GM18951 (cell line): Measurements from ENCODE around the gene KLK7.
"Not testable (repeated sequence)": the region's sequence is repeated elsewhere in the genome, so short reads cannot be mapped to it uniquely, and the experiment has no call there.

Experiments used
- POLR2A ChIP-seq: IDR thresholded peaks from 4 replicates; pipeline ENCODE4 v1.6.1; 2011; ENCODE audit warnings: mild to moderate bottlenecking; ENCODE audit not compliant: insufficient read length, insufficient read depth; ENCODE audit errors: extremely low read depth
- in situ Hi-C: fragments of 300-500 bp; cut with MboI; formaldehyde crosslinking; loops from one replicate; pipeline ENCODE4 v1.12.0; 2022; ENCODE audit warnings: low sequenced_read_pairs, mixed read lengths, inconsistent platforms; ENCODE audit not compliant: unreplicated experiment

KLK7 gene

DNA sequence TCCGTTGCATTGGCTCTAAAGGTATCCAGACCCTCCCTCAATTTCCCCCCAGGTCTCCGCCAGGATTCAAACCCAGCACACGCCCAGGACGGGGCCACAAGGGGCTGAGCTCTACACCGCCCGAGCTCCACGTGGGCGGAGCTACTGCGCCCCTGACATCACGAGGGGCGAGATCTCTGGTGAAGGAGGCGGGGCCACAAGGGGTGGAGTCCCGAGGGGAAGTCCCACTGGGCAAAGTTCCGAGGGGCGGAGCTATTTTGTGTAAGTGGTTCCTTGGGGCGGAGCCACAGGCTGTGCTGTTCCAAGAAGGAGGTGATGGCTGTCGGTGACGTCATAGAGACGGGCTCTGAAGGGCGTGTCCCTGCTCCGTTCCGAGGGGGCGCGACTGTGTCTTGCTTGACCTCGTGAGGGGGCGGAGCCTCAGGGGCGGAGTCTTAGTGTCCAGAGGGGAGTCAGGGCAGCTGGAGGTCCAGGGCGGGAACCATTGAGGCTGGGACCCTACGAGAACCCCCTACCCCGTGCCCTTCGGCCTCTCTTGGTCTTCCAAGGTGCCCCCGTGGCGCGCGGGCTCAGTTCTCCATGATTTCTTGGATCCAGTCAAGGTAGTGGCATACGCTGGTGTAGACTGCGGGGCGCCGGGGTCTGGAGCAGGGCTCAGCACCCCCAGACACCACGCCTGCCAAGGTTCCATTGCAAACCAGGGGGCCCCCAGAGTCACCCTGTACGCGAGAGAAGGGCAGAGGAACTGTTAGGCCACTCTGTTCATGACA, 19.0 kb upstream of the KLK7 start:
- in situ Hi-C loops: no loop called here
- TF ChIP-seq POLR2A: no peak

DNA sequence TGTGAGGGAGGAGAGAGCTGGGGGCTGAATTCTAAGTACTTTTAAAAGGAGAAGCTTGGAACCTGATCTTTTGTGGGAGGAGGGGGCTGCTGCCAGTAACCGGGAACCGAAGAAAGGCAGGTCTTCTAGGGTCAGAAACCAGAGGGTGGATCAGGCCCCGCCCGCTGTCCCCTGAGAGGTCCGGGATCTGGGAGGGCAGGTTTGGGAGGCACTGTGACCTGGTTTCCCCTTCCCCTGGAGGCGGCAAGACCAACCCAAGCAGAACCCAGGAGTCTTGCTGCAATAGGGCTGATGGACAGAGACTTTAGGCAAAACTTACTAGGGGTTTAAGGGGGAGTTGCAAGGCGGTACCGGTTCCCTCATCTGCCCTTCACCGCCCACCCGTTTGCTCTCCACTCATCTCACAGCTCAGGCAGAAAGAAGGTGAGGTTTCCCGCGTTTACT, 18.4 kb upstream of the KLK7 start:
- no peak for TF ChIP-seq POLR2A
- in situ Hi-C loops: no loop called here

DNA sequence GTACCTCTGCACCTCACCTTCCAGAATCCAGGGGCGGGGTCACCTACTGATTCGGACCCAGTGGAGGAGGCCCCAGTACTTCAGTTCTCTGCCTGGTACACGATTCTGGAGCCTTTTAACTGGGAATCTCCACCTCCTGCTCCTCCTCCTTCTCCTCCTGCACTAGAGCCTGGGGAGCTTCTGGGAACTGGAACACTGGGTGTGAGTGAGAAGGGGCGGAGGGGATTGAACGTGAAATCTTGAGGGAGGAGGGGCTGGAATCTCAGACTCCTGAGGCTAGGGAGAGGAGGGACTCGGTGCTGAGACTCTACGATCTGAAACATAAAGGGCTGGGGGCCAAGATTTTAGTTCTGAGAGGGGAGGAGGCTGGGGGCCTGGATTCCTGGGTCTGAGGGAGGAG, 17.8 kb upstream of the KLK7 start, which contains the start of gene KLK8:
Gene KLK8 (minus strand): TSS at position 90 of the 400 bp plus-strand sequence. CDS start 437 bp downstream, outside the sequence.
- TF ChIP-seq POLR2A: no peak
- in situ Hi-C loops: no loop called here

DNA sequence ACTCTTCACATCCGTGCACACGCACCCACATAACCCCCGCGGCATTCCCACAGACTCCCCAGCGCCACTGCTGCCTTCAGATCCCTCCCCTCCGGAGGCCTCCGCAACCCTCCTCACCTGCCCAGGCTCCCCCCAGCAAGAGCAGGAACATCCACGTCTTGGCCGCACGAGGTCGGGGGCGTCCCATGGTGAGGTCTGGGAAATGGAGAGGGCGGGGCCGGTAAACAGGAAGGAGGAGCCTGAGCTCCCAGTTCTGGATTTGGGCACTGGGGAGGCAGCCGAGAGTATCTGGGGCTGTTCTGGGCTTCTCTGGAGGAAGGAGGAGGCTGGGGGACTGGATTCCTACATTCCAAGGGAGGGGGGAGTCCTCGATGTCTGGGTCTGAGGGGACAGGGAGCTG, 17.3 kb upstream of the KLK7 start:
- in situ Hi-C loops: no loop called here
- no peak for TF ChIP-seq POLR2A

DNA sequence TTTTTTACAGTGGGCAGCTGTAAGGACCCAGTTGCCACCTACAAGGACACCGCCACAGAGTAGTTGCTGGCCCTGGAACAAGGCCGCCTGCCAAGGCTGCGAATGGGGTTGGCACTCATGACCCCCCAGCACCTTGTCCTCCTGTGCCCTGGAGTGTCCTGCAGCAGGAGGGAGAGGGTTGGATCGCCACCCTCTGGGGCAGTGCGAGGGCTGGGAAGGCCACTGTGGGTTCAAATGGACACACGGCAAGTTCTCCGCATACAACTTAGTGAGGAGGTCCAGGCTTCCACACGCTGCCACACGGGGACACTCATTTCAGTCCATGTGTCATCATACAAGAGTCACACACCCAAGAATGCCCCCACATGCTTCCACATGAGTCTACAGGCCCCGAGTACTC, 16.7 kb upstream of the KLK7 start:
- in situ Hi-C loops: no loop called here
- no peak for TF ChIP-seq POLR2A

DNA sequence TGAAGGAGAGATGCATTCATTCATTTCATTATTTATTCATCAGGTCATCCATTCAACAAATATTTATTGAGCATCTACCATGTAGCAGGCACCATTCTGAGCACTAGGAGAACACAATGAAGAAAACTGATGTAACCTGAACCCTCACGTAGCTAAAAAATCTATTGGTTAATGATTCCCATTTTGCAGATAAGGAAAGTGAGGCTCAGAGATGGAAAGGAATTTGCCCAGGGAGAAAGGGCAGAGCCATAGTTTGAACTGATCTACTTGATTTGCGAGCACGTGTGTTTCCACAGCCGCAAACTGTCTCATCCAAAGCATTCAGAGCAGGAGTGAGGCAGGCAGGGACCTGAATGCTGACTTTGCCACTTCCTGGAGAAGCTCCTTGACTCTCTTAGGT, 15.0 kb upstream of the KLK7 start:
- in situ Hi-C loops: no loop called here
- TF ChIP-seq POLR2A: no peak

DNA sequence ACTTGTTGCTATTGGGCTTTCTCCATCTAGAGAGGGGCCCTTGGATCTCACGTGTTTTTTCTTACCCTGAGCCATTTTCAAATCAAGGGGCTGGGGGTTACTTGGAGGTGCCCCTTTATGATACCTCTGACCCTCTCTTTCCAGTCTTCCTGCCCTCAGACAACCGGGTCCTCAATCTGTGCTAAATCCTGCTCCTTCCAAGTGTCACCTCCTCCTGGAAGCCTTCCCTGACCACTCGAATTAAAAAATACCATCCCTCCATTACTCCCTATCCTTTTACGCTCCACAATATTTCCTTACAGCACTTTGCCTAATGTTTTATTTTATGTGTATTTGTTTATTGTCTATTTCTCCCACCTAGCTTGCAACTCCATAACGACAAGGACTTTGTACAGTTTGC, 14.3 kb upstream of the KLK7 start:
- TF ChIP-seq POLR2A: no peak
- in situ Hi-C loops: no loop called here

DNA sequence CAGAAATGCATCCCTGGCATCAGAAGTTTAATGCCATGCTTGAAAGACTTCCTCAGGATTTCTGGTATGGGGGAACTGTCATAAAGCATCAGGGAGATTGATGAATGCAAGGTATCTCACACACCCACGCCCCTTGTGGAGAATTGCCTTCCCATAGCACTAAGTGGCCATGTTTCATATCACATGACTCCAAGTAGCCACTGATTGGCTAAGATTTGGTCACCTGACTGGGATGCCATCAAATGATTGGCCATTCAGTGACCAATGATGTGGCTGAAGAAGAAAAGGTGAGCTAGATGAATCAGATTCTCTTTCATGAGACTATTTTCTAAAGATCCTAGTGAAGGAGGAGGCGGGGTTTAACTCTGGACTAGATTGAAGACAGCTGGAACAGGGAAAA, 10.4 kb upstream of the KLK7 start:
- in situ Hi-C loops: no loop called here

DNA sequence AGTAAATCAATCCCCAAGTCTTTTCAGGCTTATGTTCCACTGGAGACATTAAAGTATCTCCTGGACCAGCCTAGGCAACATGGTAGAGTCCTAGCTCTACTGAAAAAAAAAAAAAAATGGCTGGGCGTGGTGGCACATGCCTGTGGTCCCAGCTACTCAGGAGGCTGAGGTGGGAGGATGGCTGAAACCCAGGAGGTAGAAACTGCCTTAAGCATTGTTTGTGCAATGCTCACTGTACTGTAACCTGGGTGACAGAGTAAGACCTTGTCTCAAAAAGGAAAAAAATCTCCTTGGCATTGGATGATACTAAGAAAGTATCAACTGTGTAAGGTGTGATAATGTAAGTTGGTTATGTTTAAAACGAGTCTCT, 8.9 kb upstream of the KLK7 start:
- TF ChIP-seq POLR2A: no peak
- in situ Hi-C loops: no loop called here

More for the DNA sequence above, 10.4 kb upstream of the KLK7 start:
- TF ChIP-seq POLR2A: no peak

DNA sequence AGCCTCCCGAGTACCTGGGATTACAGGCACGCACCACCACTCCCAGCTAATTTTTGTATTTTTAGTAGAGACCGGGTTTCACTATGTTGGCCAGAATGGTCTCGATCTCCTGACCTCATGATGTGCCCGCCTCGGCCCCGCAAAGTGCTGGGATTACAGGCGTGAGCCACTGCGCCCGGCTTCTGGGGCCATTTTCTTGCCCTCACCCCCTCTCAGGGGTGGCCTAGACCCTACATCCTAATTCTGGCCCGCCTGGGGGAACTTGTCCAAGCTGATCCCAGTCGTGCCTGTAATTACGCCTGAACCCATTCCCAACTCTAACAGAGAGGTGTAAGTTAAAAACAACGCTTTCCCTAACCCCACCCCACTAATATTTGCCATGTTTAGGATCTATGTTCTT, 699 bp upstream of the KLK7 start:
- in situ Hi-C loops: not testable (repeated sequence)

DNA sequence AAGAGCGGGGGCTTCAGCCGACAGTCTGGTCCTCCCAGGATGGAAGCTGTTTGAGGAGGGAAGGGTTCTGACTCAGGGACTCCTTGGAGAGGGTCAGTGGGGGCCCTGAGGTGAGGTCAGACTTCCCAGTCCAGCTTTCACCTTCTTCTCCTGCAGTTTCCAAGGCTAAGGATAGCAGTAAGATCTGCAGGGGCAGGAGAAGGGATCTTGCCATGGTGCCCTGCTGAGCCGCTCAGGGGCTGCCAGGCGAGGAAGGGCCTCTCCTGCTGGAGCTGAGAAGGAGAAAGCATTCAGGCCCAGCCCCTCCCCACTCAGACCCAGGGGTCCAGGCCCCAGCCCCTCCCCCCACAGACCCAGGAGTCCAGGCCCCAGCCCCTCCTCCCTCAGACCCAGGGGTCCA, 1.5 kb downstream of the KLK7 start:
- no peak for TF ChIP-seq POLR2A
- in situ Hi-C loops: no loop called here

DNA sequence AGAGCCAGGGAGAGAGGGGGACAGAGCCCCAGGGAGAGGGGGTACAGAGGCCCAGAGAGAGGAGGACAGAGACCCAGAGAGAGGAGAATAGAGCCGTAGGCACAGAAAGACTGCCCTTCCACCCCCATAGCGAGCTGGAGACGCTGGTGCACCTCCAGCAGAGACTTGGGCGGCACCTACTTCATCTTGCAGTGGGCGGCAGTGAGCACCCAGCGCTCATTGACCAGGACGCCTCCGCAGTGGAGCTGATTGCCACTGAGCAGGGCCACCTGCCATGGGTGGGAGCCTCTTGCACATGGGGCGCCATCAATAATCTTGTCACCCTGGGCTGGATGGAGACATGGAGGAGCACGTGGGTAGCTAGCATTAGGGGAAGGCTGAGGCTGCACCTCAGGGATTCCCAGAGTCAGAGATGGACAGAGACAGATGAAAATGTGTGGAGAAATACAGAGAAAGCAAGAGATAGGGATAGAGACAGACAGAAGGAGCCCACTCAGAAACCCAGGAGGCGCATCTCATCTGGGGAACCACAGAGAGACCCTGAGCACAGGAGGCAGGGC, 2.0 kb downstream of the KLK7 start:
- TF ChIP-seq POLR2A: no peak
- in situ Hi-C loops: no loop called here

DNA sequence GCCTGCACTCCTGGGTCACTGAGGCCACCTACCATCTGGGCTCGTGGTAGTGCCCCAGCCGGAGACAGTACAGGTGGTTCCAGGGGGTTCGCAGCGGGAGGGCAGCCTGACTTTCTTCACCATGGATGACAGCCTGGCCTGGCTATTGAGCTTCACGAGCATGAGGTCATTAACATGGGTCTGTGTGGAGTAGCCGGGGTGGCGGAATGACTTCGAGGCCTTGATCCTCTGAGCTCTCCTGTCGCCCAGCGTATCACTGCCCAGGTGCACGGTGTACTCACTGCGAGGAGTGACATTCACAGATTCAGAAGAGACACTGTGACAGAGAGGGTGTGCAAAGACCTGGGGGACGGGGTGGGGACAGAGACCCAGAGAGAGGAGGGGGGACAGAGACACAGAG, 3.5 kb downstream of the KLK7 start:
- in situ Hi-C loops: no loop called here
- no peak for TF ChIP-seq POLR2A

DNA sequence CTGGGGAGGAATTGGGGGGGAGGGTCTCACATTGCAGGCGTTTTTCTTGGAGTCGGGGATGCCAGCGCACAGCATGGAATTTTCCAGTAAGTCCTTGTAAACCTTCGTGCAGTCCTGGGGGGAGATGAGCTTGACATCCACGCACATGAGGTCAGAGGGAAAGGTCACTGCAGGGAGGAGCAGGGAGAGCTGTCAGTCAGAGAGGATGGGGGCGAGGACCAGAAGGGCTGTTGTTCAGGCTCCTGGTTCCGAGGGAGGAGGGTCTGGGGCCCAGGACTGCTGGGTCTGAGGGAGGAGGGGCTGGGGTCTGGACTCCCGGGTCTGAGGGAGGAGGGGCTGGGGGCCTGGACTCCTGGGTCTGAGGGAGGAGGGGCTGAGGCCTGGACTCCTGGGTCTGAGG, 4.0 kb downstream of the KLK7 start:
- no peak for TF ChIP-seq POLR2A
- in situ Hi-C loops: no loop called here
